Measurements from ENCODE around the gene ZNF30. TPM values are rescaled to one million over a fixed set of nuclear protein-coding genes. Genes with fewer than 3 reads are reported as not detected.

The ZNF30 gene
- total RNA-seq, 4 donors from 2014 or later: 1.6 to 9.9 (median 2.1) TPM

DNA sequence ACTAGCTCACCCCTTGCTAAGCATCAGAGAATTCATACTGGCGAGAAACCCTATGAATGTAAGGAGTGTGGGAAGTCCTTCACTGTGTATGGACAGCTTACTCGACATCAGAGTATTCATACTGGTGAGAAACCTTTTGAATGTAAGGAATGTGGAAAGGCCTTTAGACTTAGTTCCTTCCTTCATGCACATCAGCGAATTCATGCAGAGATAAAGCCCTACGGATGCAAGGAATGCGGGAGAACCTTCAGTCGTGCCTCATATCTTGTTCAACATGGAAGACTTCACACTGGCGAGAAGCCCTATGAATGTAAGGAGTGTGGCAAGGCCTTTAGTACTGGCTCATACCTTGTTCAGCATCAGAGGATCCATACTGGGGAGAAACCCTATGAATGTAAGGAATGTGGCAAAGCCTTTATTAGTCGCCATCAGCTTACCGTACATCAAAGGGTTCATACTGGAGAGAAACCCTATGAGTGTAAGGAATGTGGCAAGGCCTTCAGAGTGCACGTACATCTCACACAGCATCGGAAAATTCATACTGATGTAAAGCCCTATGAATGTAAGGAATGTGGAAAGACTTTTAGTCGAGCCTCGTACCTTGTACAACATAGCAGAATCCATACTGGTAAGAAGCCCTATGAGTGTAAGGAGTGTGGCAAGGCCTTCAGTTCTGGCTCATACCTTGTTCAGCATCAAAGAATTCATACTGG is 17.3 kb downstream of the ZNF30 start:
- no peak overlapping the region for H3K4me3 ChIP-seq
- H3K27ac ChIP-seq: no peak overlapping the region
- H3K9me3 ChIP-seq: peaks cover 0 to 11% (median 5%) of the 10 kb centered on the region in 4 donors
- H3K36me3 ChIP-seq: peaks cover 0 to 19% (median 0%) of the 10 kb centered on the region in 3 donors
- no peaks in the 10 kb centered on the region for H3K4me1 ChIP-seq
- TF ChIP-seq, protein P1, sequence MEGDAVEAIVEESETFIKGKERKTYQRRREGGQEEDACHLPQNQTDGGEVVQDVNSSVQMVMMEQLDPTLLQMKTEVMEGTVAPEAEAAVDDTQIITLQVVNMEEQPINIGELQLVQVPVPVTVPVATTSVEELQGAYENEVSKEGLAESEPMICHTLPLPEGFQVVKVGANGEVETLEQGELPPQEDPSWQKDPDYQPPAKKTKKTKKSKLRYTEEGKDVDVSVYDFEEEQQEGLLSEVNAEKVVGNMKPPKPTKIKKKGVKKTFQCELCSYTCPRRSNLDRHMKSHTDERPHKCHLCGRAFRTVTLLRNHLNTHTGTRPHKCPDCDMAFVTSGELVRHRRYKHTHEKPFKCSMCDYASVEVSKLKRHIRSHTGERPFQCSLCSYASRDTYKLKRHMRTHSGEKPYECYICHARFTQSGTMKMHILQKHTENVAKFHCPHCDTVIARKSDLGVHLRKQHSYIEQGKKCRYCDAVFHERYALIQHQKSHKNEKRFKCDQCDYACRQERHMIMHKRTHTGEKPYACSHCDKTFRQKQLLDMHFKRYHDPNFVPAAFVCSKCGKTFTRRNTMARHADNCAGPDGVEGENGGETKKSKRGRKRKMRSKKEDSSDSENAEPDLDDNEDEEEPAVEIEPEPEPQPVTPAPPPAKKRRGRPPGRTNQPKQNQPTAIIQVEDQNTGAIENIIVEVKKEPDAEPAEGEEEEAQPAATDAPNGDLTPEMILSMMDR (IDR thresholded peaks at IDR 0.05): no peak
- TF ChIP-seq POLR2A (IDR thresholded peaks at IDR 0.05): no peak
- no peaks in the 10 kb centered on the region for H3K27me3 ChIP-seq
- DNase-seq: no peak

DNA sequence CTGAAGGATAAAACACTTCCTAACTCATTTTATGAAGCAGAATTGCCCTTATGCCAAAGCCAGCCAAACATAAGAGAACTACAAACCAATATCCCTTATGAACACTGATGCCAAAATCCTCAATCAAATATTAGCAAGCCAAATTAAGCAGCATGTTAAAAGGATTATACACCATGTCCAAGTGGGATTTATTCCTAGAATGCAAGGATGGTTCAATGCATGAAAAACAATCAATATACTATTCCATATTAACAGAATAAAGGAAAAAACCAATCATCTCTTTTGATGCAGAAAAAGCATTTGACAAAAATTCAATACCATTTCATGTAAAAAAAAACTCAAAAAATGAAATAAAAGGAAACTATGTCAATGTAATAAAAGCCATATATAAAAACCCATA is 26.4 kb downstream of the ZNF30 start:
- Histone ChIP-seq H3K9me3 (peaks cover 0 to 52% (median 8%) of the 10 kb centered on the region in 4 donors), H3K36me3 (peaks cover 0 to 17% (median 3%) of the 10 kb centered on the region in 3 donors), H3K4me1 (no peaks in the 10 kb centered on the region), H3K27ac (no peak overlapping the region), H3K27me3 (no peaks in the 10 kb centered on the region), H3K4me3 (no peak overlapping the region)
- TF ChIP-seq, protein P1 (IDR thresholded peaks at IDR 0.05): no peak
- no peak for TF ChIP-seq POLR2A (IDR thresholded peaks at IDR 0.05)
- no peak for DNase-seq

DNA sequence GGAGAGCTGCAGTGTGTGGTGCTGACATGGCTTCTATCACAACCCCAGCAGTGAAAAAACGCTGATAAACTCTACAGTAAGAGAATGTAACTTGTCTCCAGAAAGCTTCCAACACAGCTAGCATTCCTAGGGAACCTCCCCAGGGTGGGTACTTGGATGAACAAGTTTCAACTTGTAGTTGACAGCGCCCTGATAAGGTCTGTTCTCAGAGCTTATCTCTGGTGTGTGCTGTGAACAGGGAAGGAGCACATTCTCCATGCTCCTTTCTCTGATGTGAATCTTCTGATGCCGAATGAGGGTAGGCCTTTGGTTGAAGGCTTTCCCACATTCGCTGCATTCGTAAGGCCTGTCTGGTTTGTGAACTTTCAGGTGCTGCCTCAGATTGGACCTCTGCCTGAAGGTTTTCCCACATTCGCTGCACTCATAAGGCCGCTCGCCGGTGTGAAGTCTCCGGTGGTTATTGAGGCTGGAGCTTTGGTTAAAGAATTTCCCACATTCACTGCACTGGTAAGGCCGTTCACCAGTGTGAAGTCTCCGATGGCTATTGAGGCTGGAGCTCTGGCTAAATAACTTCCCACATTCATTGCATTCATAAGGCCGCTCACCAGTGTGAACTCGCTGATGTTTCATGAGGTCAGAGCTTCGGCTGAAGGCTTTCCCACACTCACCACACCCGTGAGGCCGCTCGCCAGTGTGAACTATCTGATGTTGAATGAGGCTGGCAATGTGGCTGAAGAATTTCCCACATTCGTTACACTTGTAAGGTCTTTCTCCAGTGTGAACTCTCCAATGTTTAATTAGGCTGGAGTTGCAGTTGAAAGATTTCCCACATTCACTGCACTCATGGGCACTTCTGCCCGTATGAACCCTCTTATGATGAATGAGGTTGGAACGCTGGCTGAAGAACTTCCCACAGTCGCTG is 31.4 kb downstream of the ZNF30 start:
- peaks cover 0 to 81% (median 30%) of the 10 kb centered on the region in 4 donors for H3K9me3 ChIP-seq

DNA sequence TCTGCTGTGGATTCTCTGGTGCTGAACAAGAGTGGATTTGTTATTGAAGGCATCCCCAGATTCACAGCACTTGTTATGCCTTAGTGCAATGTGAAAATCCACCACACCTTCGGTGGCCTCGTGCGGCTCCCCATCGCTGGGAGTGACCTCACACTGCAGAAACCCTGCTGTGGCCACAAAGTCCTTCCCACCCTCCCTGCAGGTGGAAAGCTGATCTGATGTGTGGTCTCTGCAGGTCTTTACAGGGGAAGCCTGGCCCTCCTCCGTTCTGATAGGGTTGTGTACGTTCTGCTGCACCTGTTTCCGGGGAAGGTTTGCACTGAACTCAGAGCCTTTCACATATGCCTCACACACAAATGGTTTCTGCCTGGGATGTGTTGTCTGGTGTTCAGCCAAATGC is 32.3 kb downstream of the ZNF30 start:
- H3K27me3 ChIP-seq: no peaks in the 10 kb centered on the region
- no peak for DNase-seq
- TF ChIP-seq, protein P1 (IDR thresholded peaks at IDR 0.05): no peak
- TF ChIP-seq POLR2A (IDR thresholded peaks at IDR 0.05): no peak
- H3K36me3 ChIP-seq: peaks cover 0 to 51% (median 14%) of the 10 kb centered on the region in 3 donors
- H3K9me3 ChIP-seq: peaks cover 0 to 72% (median 30%) of the 10 kb centered on the region in 4 donors
- H3K27ac ChIP-seq: no peak overlapping the region
- peaks cover 0 to 11% (median 0%) of the 10 kb centered on the region in 4 donors for H3K4me1 ChIP-seq
- no peak overlapping the region for H3K4me3 ChIP-seq

More for the DNA sequence above, 31.4 kb downstream of the ZNF30 start:
- DNase-seq: no peak
- H3K4me3 ChIP-seq: no peak overlapping the region
- TF ChIP-seq, protein P1 (IDR thresholded peaks at IDR 0.05): no peak
- no peak for TF ChIP-seq POLR2A (IDR thresholded peaks at IDR 0.05)
- H3K27ac ChIP-seq: no peak overlapping the region
- H3K4me1 ChIP-seq: peaks cover 0 to 7% (median 0%) of the 10 kb centered on the region in 4 donors
- H3K27me3 ChIP-seq: no peaks in the 10 kb centered on the region
- H3K36me3 ChIP-seq: peaks cover 0 to 51% (median 14%) of the 10 kb centered on the region in 3 donors

DNA sequence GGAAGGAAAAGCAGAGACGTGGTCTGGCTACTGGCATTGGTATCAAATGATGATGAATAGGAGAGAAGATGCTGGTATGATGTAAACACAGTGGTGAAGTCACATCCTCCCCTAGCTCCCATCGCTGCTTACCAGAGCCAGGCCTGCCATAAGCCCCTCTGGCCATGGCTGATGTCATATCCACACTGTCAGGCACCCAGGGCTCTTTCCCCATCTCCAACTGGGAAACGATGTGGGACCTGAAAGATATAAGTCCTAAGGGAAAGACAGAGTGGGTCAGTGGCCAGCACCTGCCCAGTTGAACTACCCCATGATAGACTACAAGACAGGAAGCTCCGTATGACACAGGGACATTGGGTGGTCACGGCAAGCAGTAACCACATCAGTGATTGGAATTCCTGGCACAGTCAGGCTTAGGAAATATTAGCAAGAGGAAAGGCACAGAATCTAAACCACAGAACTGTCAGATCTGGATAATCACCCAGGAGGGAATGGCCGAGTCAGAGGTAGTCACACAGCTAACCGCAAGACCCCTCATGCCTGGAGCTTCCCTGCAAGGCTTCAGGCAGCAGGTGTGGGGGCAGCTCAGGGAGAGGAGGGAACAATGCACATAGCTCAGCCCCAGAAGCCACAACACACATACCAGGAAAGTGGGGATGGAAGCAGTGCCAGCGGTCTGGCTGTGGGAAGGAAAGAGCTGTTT is 33.6 kb downstream of the ZNF30 start:
- DNase-seq: no peak
- Histone ChIP-seq H3K4me3 (no peak overlapping the region), H3K9me3 (peaks cover 0 to 65% (median 30%) of the 10 kb centered on the region in 4 donors), H3K27ac (no peak overlapping the region), H3K4me1 (peaks cover 0 to 11% (median 0%) of the 10 kb centered on the region in 4 donors), H3K36me3 (peaks cover 0 to 51% (median 14%) of the 10 kb centered on the region in 3 donors), H3K27me3 (no peaks in the 10 kb centered on the region)
- no peak for TF ChIP-seq POLR2A (IDR thresholded peaks at IDR 0.05)
- TF ChIP-seq, protein P1 (IDR thresholded peaks at IDR 0.05): no peak
